Activated T-helper 1 cell treated with anti-CD3 and anti-CD28 coated beads, Interleukin-12 subunit alpha, Interleukin-12 subunit beta, Interleukin-2, Interleukin-4 antibody, amounts not matched to agents 30 ng/mL and 10 ng/mL and 1 ng/mL, durations not matched to agents 14 hours and 24 hours and 36 hours (primary cell): Measurements from ENCODE around the gene LUM. TPM values are rescaled to one million over a fixed set of nuclear protein-coding genes. Genes with fewer than 3 reads are reported as not detected.
"Not testable (repeated sequence)": the region's sequence is repeated elsewhere in the genome, so short reads cannot be mapped to it uniquely, and the experiment has no call there.

Experiments used
- DNase-seq: peaks from one replicate; pipeline ENCODE4 v3.0.0; 2021; ENCODE audit warnings: low spot score
- H3K27ac Mint-ChIP-seq: one replicate; pipeline ENCODE4 v1.8.0; 2021; ENCODE audit warnings: mild to moderate bottlenecking, mixed read lengths
- H3K27me3 Mint-ChIP-seq: one replicate; pipeline ENCODE4 v1.8.0; 2022; ENCODE audit warnings: mild to moderate bottlenecking, moderate library complexity, mixed read lengths; ENCODE audit not compliant: insufficient read depth
- H3K36me3 Mint-ChIP-seq: one replicate; pipeline ENCODE4 v1.8.0; 2021; ENCODE audit warnings: low read depth, mixed read lengths
- H3K4me1 Mint-ChIP-seq: one replicate; pipeline ENCODE4 v1.8.0; 2021; ENCODE audit warnings: low read depth, mixed read lengths
- H3K4me3 Mint-ChIP-seq: one replicate; pipeline ENCODE4 v1.8.0; 2021; ENCODE audit warnings: mild to moderate bottlenecking, moderate library complexity, mixed read lengths
- H3K9me3 Mint-ChIP-seq: one replicate; pipeline ENCODE4 v1.8.0; 2021; ENCODE audit warnings: mixed read lengths
- intact Hi-C: fragments of 100-400 bp; cut with micrococcal nuclease; formaldehyde crosslinking; loops from one replicate; pipeline ENCODE4 v1.15.1; 2024
- total RNA-seq: library from RNA; stranded (reverse); gene quantifications from 2 replicates; pipeline ENCODE4 v1.2.3, GENCODE V29; 2022

The LUM gene
- total RNA-seq, 1 donor from 2014 or later, result not detected

- H3K27me3 Mint-ChIP-seq, result no peaks in the 10 kb centered on the region
- no peak for DNase-seq
These were observed 6.4 kb downstream of the LUM start for GRCh38 chr12:91104812-91105466.

GRCh38 chr12:91103624-91104023 is 7.7 kb downstream of the LUM start:
- Mint-ChIP-seq H3K9me3 (no peaks in the 10 kb centered on the region), H3K36me3 (no peaks in the 10 kb centered on the region), H3K27me3 (no peaks in the 10 kb centered on the region), H3K4me1 (no peaks in the 10 kb centered on the region), H3K27ac (no peak overlapping the region), H3K4me3 (no peak overlapping the region)
- intact Hi-C loops, result no loop called here
- no peak for DNase-seq

More at GRCh38 chr12:91104812-91105466, 6.4 kb downstream of the LUM start:
- intact Hi-C loops, result no loop called here
- H3K9me3 Mint-ChIP-seq, result no peaks in the 10 kb centered on the region
- H3K4me3 Mint-ChIP-seq, result no peak overlapping the region
- no peak overlapping the region for H3K27ac Mint-ChIP-seq
- H3K4me1 Mint-ChIP-seq, result no peaks in the 10 kb centered on the region
- H3K36me3 Mint-ChIP-seq, result no peaks in the 10 kb centered on the region

GRCh38 chr12:91103101-91103500 is 8.2 kb downstream of the LUM start:
- Mint-ChIP-seq H3K36me3 (no peaks in the 10 kb centered on the region), H3K4me1 (no peaks in the 10 kb centered on the region), H3K4me3 (no peak overlapping the region), H3K27me3 (no peaks in the 10 kb centered on the region), H3K9me3 (no peaks in the 10 kb centered on the region), H3K27ac (no peak overlapping the region)
- intact Hi-C loops, result no loop called here
- DNase-seq, result no peak

GRCh38 chr12:91100906-91101305 is 10.4 kb downstream of the LUM start:
- intact Hi-C loops, result no loop called here
- Mint-ChIP-seq H3K4me3 (no peak overlapping the region), H3K27me3 (peaks cover 2% of the 10 kb centered on the region), H3K27ac (no peak overlapping the region), H3K9me3 (no peaks in the 10 kb centered on the region), H3K36me3 (no peaks in the 10 kb centered on the region), H3K4me1 (no peaks in the 10 kb centered on the region)
- DNase-seq, result no peak

GRCh38 chr12:91099836-91100235 is 11.5 kb downstream of the LUM start:
- Mint-ChIP-seq H3K4me1 (no peaks in the 10 kb centered on the region), H3K27me3 (peaks cover 2% of the 10 kb centered on the region), H3K4me3 (no peak overlapping the region), H3K36me3 (no peaks in the 10 kb centered on the region), H3K9me3 (no peaks in the 10 kb centered on the region), H3K27ac (no peak overlapping the region)
- intact Hi-C loops, result no loop called here
- no peak for DNase-seq

GRCh38 chr12:91099341-91099740 is 12.0 kb downstream of the LUM start:
- H3K9me3 Mint-ChIP-seq, result no peaks in the 10 kb centered on the region
- no peaks in the 10 kb centered on the region for H3K4me1 Mint-ChIP-seq
- no peaks in the 10 kb centered on the region for H3K36me3 Mint-ChIP-seq
- H3K27me3 Mint-ChIP-seq, result peaks cover 2% of the 10 kb centered on the region
- H3K4me3 Mint-ChIP-seq, result no peak overlapping the region
- no peak for DNase-seq
- intact Hi-C loops, result no loop called here
- no peak overlapping the region for H3K27ac Mint-ChIP-seq

- Mint-ChIP-seq H3K27ac (no peak overlapping the region), H3K9me3 (no peaks in the 10 kb centered on the region), H3K4me3 (no peak overlapping the region), H3K27me3 (peaks cover 2% of the 10 kb centered on the region), H3K36me3 (no peaks in the 10 kb centered on the region), H3K4me1 (no peaks in the 10 kb centered on the region)
- intact Hi-C loops, result no loop called here
- DNase-seq, result no peak
These were observed 12.4 kb downstream of the LUM start for GRCh38 chr12:91098941-91099340.

GRCh38 chr12:91098461-91098860 is 12.8 kb downstream of the LUM start:
- intact Hi-C loops, result no loop called here
- Mint-ChIP-seq H3K27ac (no peak overlapping the region), H3K36me3 (no peaks in the 10 kb centered on the region), H3K4me3 (no peak overlapping the region), H3K4me1 (no peaks in the 10 kb centered on the region), H3K9me3 (no peaks in the 10 kb centered on the region), H3K27me3 (peaks cover 2% of the 10 kb centered on the region)
- no peak for DNase-seq

- no peaks in the 10 kb centered on the region for H3K36me3 Mint-ChIP-seq
- no peak for DNase-seq
- peaks cover 2% of the 10 kb centered on the region for H3K27me3 Mint-ChIP-seq
- peaks cover 10% of the 10 kb centered on the region for H3K9me3 Mint-ChIP-seq
- intact Hi-C loops, result no loop called here
- H3K27ac Mint-ChIP-seq, result no peak overlapping the region
- no peak overlapping the region for H3K4me3 Mint-ChIP-seq
- no peaks in the 10 kb centered on the region for H3K4me1 Mint-ChIP-seq
These were observed 16.3 kb downstream of the LUM start for GRCh38 chr12:91094957-91095356.

GRCh38 chr12:91094032-91094662 is 17.1 kb downstream of the LUM start:
- no peaks in the 10 kb centered on the region for H3K4me1 Mint-ChIP-seq
- intact Hi-C loops, result no loop called here

GRCh38 chr12:91093341-91093740 is 18.0 kb downstream of the LUM start:
- H3K27ac Mint-ChIP-seq, result no peak overlapping the region
- intact Hi-C loops, result no loop called here
- H3K9me3 Mint-ChIP-seq, result peaks cover 22% of the 10 kb centered on the region
- no peaks in the 10 kb centered on the region for H3K36me3 Mint-ChIP-seq
- peaks cover 2% of the 10 kb centered on the region for H3K27me3 Mint-ChIP-seq
- DNase-seq, result no peak
- no peaks in the 10 kb centered on the region for H3K4me1 Mint-ChIP-seq
- H3K4me3 Mint-ChIP-seq, result no peak overlapping the region

More at GRCh38 chr12:91094032-91094662, 17.1 kb downstream of the LUM start:
- Mint-ChIP-seq H3K27ac (no peak overlapping the region), H3K36me3 (no peaks in the 10 kb centered on the region), H3K4me3 (no peak overlapping the region), H3K9me3 (peaks cover 17% of the 10 kb centered on the region), H3K27me3 (peaks cover 2% of the 10 kb centered on the region)
- no peak for DNase-seq

GRCh38 chr12:91091916-91092715 is 19.2 kb downstream of the LUM start:
- Mint-ChIP-seq H3K27ac (no peak overlapping the region), H3K4me3 (no peak overlapping the region), H3K4me1 (no peaks in the 10 kb centered on the region), H3K36me3 (no peaks in the 10 kb centered on the region), H3K27me3 (peaks cover 2% of the 10 kb centered on the region), H3K9me3 (peaks cover 22% of the 10 kb centered on the region)
- intact Hi-C loops, result no loop called here
- DNase-seq, result no peak

- H3K4me3 Mint-ChIP-seq, H3K27me3 Mint-ChIP-seq, intact Hi-C loops, H3K36me3 Mint-ChIP-seq, H3K4me1 Mint-ChIP-seq, DNase-seq, H3K27ac Mint-ChIP-seq: not testable (repeated sequence)
- H3K9me3 Mint-ChIP-seq, result peaks cover 22% of the 10 kb centered on the region
These were observed 21.3 kb downstream of the LUM start for GRCh38 chr12:91089953-91090352.
